Right hindlimb (tissue), 1 donor: ENCODE data around the gene EFNA3.

Source experiments
- DNase-seq: peaks from one replicate; pipeline ENCODE4 v3.0.0-alpha.2; 2018

The EFNA3 gene

DNA sequence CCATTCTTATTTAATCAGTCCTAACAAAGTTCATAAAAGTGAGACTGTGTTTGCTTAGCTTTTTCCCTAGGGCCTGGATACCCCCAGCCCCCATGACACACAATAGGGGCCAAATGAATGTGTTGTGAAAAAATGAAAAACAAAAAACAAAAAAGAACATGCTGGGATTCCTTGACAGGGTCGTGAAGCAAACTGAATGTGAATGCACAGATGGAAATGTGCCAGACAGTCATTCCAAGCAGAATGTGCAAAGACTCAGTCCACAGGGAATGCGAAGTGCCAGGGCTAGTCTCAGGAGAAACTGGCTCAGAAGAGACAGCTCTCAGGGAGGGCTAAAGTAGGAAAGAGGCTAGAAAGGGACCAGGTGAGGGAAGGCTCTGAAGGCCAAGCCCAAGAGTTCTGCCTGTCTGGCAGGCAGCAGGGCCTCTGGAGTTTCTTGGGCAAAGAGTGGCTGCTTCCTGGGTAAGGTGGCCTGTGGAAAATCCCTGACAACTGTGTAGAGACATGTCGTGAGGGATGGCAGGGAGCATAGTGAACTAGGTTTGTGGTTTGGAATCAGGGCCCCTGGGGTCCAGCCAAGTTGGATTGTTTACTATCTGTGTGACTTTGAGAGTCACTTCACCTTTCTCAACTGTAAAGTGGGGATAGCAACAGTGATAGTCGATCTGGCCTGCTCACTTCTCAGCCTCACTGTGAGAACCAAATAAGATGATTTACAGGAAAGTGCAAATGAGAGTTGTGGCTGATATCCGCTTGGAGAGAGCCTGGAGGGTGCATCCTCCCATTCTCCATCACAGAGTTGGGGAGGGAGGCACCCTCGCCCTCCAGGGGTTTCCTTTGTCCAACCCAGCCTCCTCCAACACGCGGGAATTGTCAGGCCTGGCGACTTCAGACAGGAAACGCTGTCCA, 28.7 kb upstream of the EFNA3 start:
- no peak for DNase-seq

- DNase-seq = peak; percentile 88
These were observed 27.9 kb upstream of the EFNA3 start, which contains the start of gene ADAM15 for GRCh38 chr1:155050560-155051341. Gene ADAM15, plus strand, starts transcription at chr1:155051316. Its CDS starts 71 bp downstream, at chr1:155051387.

- no peak for DNase-seq
These were observed 27.3 kb upstream of the EFNA3 start for GRCh38 chr1:155051342-155051776.

DNA sequence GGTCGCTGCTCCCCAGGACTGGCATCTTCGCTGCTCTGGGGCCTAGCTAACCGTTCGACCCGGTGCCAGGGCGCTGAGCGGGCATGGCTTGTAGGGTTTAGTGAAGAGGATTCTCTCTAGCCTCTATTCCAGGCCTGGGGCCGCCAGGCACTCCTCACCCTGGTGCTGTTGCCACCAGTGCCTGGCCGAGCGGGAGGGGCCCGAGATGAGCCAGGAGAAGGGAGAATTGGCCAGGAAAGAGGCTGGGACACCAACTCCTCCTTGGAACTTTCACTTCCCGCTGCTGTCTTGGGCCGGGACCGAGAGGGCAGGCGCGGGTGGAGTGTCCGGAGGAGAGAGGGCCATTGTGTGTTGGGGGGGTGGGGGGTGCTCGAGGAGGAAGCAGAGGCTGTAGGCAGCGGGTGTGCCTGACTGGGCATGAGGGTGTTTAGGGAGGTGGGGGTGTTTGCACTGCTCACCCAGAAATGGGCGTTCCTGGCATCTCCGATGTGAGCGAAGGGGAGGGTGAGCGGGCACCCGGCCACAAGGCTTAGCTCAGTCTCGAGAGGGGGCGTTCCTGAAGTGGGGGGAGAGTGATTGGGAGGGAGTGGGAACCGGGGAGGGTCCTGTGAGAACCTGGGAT, 26.7 kb upstream of the EFNA3 start:
- peak; percentile 58 for DNase-seq

- no peak for DNase-seq
These were observed 25.9 kb upstream of the EFNA3 start for GRCh38 chr1:155052439-155053395.

DNA sequence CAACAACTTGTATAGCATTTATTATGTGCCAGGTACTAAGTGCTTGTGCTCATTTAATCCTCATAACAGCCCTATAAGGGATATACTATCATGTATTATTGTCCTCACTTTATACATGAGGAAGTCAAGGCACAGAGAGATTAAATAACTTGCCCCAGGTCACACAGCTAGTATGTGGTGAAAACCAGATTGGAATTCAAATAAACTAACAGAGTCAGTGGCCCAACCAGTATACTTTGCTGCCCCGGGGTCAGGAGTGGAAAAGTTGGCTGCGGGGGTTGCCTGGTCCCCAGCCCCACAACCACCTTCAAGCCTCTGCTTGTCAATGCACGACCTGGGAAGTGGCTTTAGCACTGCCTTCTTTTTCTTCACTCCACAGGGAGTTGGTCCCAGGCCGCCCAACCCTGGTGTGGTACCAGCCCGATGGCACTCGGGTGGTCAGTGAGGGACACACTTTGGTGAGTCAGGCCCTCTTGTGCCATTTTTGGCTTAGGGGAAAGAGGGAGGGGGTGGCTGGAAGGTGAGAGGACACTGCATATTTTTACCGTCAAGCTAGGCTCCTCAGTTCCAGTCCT, 25.0 kb upstream of the EFNA3 start:
- DNase-seq = no peak

GRCh38 chr1:155057104-155057503, 21.5 kb upstream of the EFNA3 start:
- DNase-seq = no peak

GRCh38 chr1:155057788-155058211, 20.8 kb upstream of the EFNA3 start:
- no peak for DNase-seq

GRCh38 chr1:155060736-155061135, 17.9 kb upstream of the EFNA3 start:
- DNase-seq = no peak

- DNase-seq = peak; percentile 89
These were observed 17.1 kb upstream of the EFNA3 start for GRCh38 chr1:155061381-155062150.

DNA sequence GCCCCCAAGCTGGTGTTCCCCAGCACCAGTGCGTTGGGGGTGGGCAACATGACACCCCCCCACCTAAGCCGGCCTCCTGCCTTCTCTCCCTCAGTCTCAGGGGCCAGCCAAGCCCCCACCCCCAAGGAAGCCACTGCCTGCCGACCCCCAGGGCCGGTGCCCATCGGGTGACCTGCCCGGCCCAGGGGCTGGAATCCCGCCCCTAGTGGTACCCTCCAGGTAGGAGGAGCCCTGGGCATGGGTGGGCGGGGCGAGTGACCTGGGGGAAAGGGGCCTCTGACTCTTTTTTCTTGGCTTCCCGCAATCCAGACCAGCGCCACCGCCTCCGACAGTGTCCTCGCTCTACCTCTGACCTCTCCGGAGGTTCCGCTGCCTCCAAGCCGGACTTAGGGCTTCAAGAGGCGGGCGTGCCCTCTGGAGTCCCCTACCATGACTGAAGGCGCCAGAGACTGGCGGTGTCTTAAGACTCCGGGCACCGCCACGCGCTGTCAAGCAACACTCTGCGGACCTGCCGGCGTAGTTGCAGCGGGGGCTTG, 16.4 kb upstream of the EFNA3 start:
- DNase-seq = no peak

DNA sequence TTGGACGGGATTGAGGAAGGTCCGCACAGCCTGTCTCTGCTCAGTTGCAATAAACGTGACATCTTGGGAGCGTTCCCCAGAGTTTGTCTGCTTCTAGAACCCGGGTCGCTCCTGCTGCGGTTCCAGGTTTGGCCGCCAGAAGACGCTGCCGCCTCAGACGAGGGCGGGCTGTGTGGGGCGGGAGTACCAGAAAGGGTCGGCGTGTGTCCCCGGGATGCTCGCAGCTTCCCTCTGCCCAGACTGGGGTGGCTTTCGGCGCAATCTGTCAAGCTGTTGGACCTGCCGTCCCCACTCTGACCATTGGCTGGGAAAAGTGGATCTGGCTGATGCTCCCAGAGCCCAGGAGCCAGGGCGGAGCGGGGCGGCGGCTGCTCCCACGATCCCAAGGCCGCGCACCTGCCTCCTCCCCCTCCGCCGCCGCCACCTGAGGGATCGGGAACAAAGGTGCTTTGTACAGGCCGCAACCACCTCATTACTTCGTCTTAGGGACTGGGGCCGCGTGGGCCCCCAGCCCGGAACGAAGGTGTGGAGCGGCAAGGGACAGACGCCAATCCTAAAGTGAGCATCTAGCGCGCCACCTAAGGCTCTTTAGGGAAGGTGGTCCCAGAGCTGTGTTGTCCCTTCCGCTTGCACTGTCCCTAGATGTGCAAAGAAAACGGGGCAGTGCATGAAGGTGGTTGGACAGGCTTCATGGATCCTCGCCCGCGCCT, 15.8 kb upstream of the EFNA3 start:
- DNase-seq = peak; percentile 77

- DNase-seq = peak; percentile 90
These were observed 15.0 kb upstream of the EFNA3 start, which contains the start of gene EFNA4 for GRCh38 chr1:155063550-155064110. Gene EFNA4, plus strand, starts transcription at chr1:155063740. Its CDS starts 84 bp downstream, at chr1:155063824.

GRCh38 chr1:155064111-155064831, 14.4 kb upstream of the EFNA3 start:
- DNase-seq = peak; percentile 59

GRCh38 chr1:155064832-155065429, 13.7 kb upstream of the EFNA3 start:
- no peak for DNase-seq

- DNase-seq = no peak
These were observed 11.9 kb upstream of the EFNA3 start for GRCh38 chr1:155066777-155067176.

DNA sequence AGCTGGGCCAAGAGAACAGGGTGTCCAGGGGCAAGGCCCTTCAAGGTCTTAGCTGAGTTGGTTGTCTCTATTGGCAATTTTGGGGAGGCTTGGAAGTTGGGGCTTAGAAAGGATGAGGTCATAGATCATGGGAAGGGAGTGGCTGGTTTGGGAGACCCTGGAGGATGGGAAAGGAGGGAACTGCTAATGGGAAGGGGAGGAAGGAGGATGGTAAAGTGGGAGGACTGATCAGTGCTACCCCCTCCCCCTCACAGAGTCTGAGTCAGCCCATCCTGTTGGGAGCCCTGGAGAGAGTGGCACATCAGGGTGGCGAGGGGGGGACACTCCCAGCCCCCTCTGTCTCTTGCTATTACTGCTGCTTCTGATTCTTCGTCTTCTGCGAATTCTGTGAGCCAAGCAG, 10.0 kb upstream of the EFNA3 start:
- no peak for DNase-seq

GRCh38 chr1:155069551-155070157, 9.0 kb upstream of the EFNA3 start:
- DNase-seq = peak; percentile 40
